Adrenal gland (tissue), 5 donors: ENCODE data around the gene PRPF8.
A peak's percentile ranks its signal among the peaks of the same experiment; 100 is the strongest.

Experiments used
- POLR2A ChIP-seq, 2 donors: fragments of 450-650 bp; IDR thresholded peaks; one replicate each; pipeline ENCODE4 v1.6.1; 2017; ENCODE audit warnings: antibody characterized with exemption in 2 of 2, mild to moderate bottlenecking in 2 of 2, moderate library complexity in 1 of 2
- TF ChIP-seq, protein P1 (sequence below), 6 experiments: fragments of 450-650 bp in 4 of 6; fragments of 200-600 bp in 2 of 6; sonication (generic) in 1 of 6; IDR thresholded peaks; 1 replicate in 5 of 6; 2 replicates in 1 of 6; pipeline versions ENCODE4 v1.5.1 to v1.8.0; 2016 to 2021; ENCODE audit warnings: antibody characterized with exemption in 6 of 6, mild to moderate bottlenecking in 2 of 6, moderate library complexity in 1 of 6
- donor health status: DM: no; HTN: no; CAD: no.

- TF ChIP-seq, protein P1, sequence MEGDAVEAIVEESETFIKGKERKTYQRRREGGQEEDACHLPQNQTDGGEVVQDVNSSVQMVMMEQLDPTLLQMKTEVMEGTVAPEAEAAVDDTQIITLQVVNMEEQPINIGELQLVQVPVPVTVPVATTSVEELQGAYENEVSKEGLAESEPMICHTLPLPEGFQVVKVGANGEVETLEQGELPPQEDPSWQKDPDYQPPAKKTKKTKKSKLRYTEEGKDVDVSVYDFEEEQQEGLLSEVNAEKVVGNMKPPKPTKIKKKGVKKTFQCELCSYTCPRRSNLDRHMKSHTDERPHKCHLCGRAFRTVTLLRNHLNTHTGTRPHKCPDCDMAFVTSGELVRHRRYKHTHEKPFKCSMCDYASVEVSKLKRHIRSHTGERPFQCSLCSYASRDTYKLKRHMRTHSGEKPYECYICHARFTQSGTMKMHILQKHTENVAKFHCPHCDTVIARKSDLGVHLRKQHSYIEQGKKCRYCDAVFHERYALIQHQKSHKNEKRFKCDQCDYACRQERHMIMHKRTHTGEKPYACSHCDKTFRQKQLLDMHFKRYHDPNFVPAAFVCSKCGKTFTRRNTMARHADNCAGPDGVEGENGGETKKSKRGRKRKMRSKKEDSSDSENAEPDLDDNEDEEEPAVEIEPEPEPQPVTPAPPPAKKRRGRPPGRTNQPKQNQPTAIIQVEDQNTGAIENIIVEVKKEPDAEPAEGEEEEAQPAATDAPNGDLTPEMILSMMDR (IDR thresholded peaks at IDR 0.05) = no peak
- peak in 1 of 2 donors; percentile 6 for TF ChIP-seq POLR2A (IDR thresholded peaks at IDR 0.05)
These were observed 56.4 kb downstream of the PRPF8 start, which contains the start of gene SLC43A2 for GRCh38 chr17:1627982-1628855.
